ENCODE measurements around the gene GTF3C2. TPM values are rescaled to one million over a fixed set of nuclear protein-coding genes. Genes with fewer than 3 reads are reported as not detected.

GTF3C2 gene
- total RNA-seq, 1 experiment from 2014 or later, result 109 TPM

DNA sequence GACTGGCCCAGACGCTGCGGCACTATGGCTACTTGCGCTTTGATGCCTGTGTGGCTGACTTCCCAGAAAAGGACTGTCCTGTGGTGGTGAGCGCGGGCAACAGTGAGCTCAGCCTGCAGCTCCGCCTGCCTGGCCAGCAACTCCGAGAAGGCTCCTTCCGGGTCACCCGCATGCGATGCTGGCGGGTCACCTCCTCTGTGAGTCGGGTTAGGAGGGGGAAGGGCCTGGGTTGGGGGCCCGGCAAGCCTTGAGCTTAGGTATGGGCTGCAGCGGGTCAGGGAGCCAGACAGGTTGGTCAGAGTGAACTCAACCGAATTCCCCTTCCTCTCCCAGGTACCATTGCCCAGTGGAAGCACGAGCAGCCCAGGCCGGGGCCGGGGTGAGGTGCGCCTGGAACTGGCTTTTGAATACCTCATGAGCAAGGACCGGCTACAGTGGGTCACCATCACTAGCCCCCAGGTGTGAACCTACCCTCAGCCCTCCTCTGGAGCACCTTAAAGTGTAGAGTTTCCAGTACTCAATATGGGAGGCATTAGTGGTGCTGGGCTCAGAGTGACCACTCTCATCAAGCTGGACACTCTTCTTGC lies 19.0 kb upstream of the GTF3C2 start:
- peaks cover 3% of the 10 kb centered on the region; the same call in 1 of the 2 replicates for H3K4me1 ChIP-seq (ENCODE audit: insufficient read depth, low read length)
- H3K79me1 ChIP-seq (ENCODE audit: insufficient read depth, low read depth, low read length, poor library complexity, severe bottlenecking), result peaks cover 3% of the 10 kb centered on the region
- H3K23me2 ChIP-seq (ENCODE audit: insufficient read length, low read depth, low read length, poor library complexity, severe bottlenecking), result peaks cover 15% of the 10 kb centered on the region
- peaks cover 5% of the 10 kb centered on the region; the same call in 1 of the 2 replicates for H3K79me2 ChIP-seq (ENCODE audit: insufficient read depth, low read length)
- no peak overlapping the region; a peak in 1 of 7 replicates for H3K27ac Mint-ChIP-seq
- no peak overlapping the region for H4K91ac ChIP-seq (ENCODE audit: insufficient read length, low read depth, low read length)
- H2BK15ac ChIP-seq (ENCODE audit: low read depth, low read length), result no peak overlapping the region
- H2BK120ac ChIP-seq (ENCODE audit: low read depth, low read length, poor library complexity, severe bottlenecking), result no peak overlapping the region
- WGBS (ENCODE audit: extremely low coverage, insufficient read length, low lambda C conversion rate), result no CpG with 5 or more reads among the region's 20 CpGs
- H2AK5ac ChIP-seq (ENCODE audit: insufficient read length, low read length), result no peak overlapping the region
- no peak overlapping the region for H3K56ac ChIP-seq (ENCODE audit: insufficient read length, low read depth, low read length)
- no peak overlapping the region for H3K4me3 Mint-ChIP-seq
- no peaks in the 10 kb centered on the region for H3K27me3 ChIP-seq (ENCODE audit: insufficient read depth, low read length)
- no peak for DNase-seq
- no peaks in the 10 kb centered on the region for H3K27me3 Mint-ChIP-seq (ENCODE audit: low read depth)
- H3K14ac ChIP-seq (ENCODE audit: insufficient read depth, low read length), result no peak overlapping the region
- H2BK12ac ChIP-seq (ENCODE audit: insufficient read length, low read depth, low read length), result no peak overlapping the region
- H3K27ac ChIP-seq (ENCODE audit: insufficient read length, low read depth, low read length), result no peak overlapping the region
- TF ChIP-seq, protein P1, sequence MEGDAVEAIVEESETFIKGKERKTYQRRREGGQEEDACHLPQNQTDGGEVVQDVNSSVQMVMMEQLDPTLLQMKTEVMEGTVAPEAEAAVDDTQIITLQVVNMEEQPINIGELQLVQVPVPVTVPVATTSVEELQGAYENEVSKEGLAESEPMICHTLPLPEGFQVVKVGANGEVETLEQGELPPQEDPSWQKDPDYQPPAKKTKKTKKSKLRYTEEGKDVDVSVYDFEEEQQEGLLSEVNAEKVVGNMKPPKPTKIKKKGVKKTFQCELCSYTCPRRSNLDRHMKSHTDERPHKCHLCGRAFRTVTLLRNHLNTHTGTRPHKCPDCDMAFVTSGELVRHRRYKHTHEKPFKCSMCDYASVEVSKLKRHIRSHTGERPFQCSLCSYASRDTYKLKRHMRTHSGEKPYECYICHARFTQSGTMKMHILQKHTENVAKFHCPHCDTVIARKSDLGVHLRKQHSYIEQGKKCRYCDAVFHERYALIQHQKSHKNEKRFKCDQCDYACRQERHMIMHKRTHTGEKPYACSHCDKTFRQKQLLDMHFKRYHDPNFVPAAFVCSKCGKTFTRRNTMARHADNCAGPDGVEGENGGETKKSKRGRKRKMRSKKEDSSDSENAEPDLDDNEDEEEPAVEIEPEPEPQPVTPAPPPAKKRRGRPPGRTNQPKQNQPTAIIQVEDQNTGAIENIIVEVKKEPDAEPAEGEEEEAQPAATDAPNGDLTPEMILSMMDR (conservative IDR thresholded peaks at IDR 0.05), result no peak
- no peaks in the 10 kb centered on the region for H4K20me1 ChIP-seq (ENCODE audit: control insufficient read depth, insufficient read depth, insufficient read length)
- no peak overlapping the region for H3K4me2 ChIP-seq (ENCODE audit: insufficient read depth, insufficient read length, low read length)
- H3K18ac ChIP-seq (ENCODE audit: insufficient read length, low read depth, low read length), result no peak overlapping the region
- H3K4ac ChIP-seq (ENCODE audit: low read depth, low read length), result no peak overlapping the region
- no peak overlapping the region for H4K8ac ChIP-seq (replicated peaks; ENCODE audit: insufficient read length, low read depth, low read length)
- H2BK5ac ChIP-seq (ENCODE audit: insufficient read length, low read length), result no peak overlapping the region
- H2BK20ac ChIP-seq (ENCODE audit: low read depth, low read length, poor library complexity, severe bottlenecking), result no peak overlapping the region
- no peak overlapping the region for H2AFZ ChIP-seq (ENCODE audit: low read length)
- no peak overlapping the region for H3K9ac ChIP-seq (ENCODE audit: extremely low read depth, insufficient read length, low read length)
- H3K36me3 Mint-ChIP-seq (ENCODE audit: insufficient read depth in 1 of 3, low read depth in 3 of 3), result peaks cover 41 to 75% (median 68%) of the 10 kb centered on the region in 3 experiments; a peak in 6 of 7 replicates
- H3T11ph ChIP-seq (ENCODE audit: low read length), result no peak overlapping the region
- peaks cover 22 to 23% of the 10 kb centered on the region in 2 experiments for H3K4me1 Mint-ChIP-seq
- H4K5ac ChIP-seq (ENCODE audit: insufficient read length, low read depth, low read length), result no peak overlapping the region
- no peaks in the 10 kb centered on the region for H3K9me3 Mint-ChIP-seq
- H3K23ac ChIP-seq (ENCODE audit: insufficient read length, low read depth, low read length), result no peak overlapping the region
- H3K9me3 ChIP-seq (ENCODE audit: control insufficient read depth, low read depth, low read length), result no peaks in the 10 kb centered on the region
